NCI-H748 (cell line): ENCODE results near the gene CCDC74A.
"Not testable (repeated sequence)": the region's sequence is repeated elsewhere in the genome, so short reads cannot be mapped to it uniquely, and the experiment has no call there.

Experiments used
- DNase-seq: peaks from one replicate; lab custom pipeline; 2025; ENCODE audit not compliant: unreplicated experiment; lab: John Stamatoyannopoulos, UW

Gene CCDC74A

GRCh38 chr2:131498321-131498973 is 29.2 kb upstream of the CCDC74A start:
- not testable (repeated sequence) for DNase-seq

GRCh38 chr2:131503587-131503986 is 24.1 kb upstream of the CCDC74A start:
- not testable (repeated sequence) for DNase-seq

- not testable (repeated sequence) for DNase-seq
Measured at GRCh38 chr2:131504082-131504750, 23.5 kb upstream of the CCDC74A start.

GRCh38 chr2:131509615-131510014 is 18.1 kb upstream of the CCDC74A start:
- no peak for DNase-seq

GRCh38 chr2:131511291-131511968 is 16.3 kb upstream of the CCDC74A start:
- not testable (repeated sequence) for DNase-seq

- DNase-seq = not testable (repeated sequence)
Measured at GRCh38 chr2:131511969-131512870, 15.5 kb upstream of the CCDC74A start.

GRCh38 chr2:131514408-131515166 is 13.1 kb upstream of the CCDC74A start:
- DNase-seq = not testable (repeated sequence)

GRCh38 chr2:131515235-131515634 is 12.5 kb upstream of the CCDC74A start:
- DNase-seq = not testable (repeated sequence)

GRCh38 chr2:131516011-131516410 is 11.7 kb upstream of the CCDC74A start:
- DNase-seq = no peak

GRCh38 chr2:131516621-131517020 is 11.1 kb upstream of the CCDC74A start:
- DNase-seq = not testable (repeated sequence)

GRCh38 chr2:131517106-131517831 is 10.4 kb upstream of the CCDC74A start:
- no peak for DNase-seq

- not testable (repeated sequence) for DNase-seq
Measured at GRCh38 chr2:131517856-131518255, 9.8 kb upstream of the CCDC74A start.

- DNase-seq = not testable (repeated sequence)
Measured at GRCh38 chr2:131518531-131518930, 9.2 kb upstream of the CCDC74A start.

- DNase-seq = no peak
Measured at GRCh38 chr2:131519466-131519865, 8.2 kb upstream of the CCDC74A start.

GRCh38 chr2:131519871-131520470 is 7.7 kb upstream of the CCDC74A start:
- DNase-seq = not testable (repeated sequence)

GRCh38 chr2:131520526-131520925 is 7.2 kb upstream of the CCDC74A start:
- no peak for DNase-seq

- DNase-seq = not testable (repeated sequence)
Measured at GRCh38 chr2:131521524-131521923, 6.2 kb upstream of the CCDC74A start.

GRCh38 chr2:131521961-131522781 is 5.5 kb upstream of the CCDC74A start:
- no peak for DNase-seq
